T47D (cell line): Measurements from ENCODE around the gene ZNF618.

Experiments used
- DNase-seq, 2 experiments: peaks; one replicate each; pipeline versions ENCODE4 v3.0.0 to v3.0.0-alpha.2; 2011 to 2012; ENCODE audit warnings: low read depth in 1 of 2, low spot score in 1 of 2
- JUND ChIP-seq: IDR thresholded peaks from 2 replicates; pipeline ENCODE4 v1.6.1; 2012; ENCODE audit warnings: low read depth
- in situ Hi-C: cut with HindIII; loops from 2 replicates; pipeline ENCODE4 v1.10.0; 2016; ENCODE audit warnings: low sequenced_read_pairs, low pct_unique_long_range_greater_than_20kb

Gene ZNF618

DNA sequence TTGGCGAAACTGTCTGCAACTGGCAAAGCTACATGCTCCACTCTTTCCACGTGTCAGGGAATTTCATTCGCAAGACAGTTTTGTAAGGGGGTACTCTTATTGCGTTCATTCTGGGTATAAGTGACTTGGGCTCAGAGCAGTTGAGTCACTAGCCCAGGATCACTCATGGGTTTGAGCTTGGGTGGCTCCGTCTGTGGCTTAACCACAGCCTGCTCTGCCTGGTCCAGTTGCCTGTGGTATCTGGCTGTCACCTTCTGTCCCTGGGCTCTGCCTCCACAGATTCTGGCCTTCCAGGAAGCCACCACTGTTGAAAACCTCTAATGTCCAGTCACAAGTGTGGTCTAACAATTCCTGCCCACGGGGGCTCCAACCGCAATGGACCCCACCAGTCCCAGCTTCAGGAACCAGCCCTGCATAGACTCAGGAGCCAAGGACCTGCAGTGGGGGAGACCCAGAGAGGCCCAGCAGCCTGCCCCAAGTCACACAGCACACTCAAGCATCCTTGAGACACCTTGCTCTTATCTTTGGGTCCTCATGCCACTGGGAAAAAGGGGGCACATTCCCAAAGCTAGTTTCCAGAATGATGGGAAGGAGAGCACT, 212.6 kb downstream of the ZNF618 start:
- in situ Hi-C loops = no loop called here
- no peak for DNase-seq

DNA sequence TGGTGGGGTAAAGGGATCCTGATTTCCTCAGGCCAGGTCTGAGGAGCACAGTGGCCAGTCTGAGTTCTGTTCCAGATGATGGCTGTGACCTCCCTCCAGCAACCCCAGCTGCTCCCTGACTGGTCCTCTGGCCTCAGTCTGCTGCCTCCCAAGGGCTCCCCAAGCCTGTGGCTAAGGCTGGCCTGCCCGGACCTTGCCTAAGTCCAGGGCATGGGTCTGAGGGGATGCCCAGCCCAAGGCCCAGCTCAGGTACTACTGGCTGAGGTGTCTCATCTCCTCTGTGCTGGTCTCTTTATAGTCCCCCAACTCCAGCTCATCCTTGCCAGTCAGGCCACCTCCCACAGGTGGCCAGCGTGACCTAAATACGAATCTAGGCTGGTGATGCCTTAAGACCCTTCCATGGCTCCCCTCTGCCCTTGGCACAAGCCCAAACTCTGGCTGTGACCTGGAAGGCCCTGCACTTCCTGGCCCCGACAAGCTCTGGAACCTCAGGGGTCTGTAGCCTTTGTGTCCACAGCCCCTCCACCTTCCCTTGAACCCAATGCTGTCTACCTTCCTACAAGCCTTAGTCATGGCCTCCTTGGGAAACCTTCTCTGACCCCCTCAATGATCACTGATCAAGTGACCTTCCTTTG, 213.2 kb downstream of the ZNF618 start:
- in situ Hi-C loops = no loop called here
- no peak for TF ChIP-seq JUND
- DNase-seq = no peak

More for the DNA sequence above, 212.6 kb downstream of the ZNF618 start:
- TF ChIP-seq JUND = no peak

DNA sequence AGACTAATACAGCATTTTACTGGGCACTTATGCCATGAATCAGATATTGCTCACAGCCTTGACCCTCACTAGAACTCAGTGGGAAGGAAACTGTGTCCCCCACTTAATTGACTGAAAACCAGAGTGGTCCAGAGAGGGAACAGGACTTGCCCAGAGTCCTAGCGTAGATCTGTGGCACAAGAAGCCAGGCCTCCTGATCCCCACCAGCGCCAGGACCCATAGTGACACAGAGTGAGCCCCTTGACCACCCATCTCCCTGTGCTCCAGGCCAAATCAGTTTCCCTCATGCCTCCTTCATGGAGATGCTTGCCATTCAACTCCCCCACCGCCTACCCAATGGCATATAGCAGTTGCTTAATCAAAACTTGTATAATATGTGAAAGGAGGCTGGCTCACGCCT, 214.7 kb downstream of the ZNF618 start:
- in situ Hi-C loops = no loop called here
- no peak for DNase-seq
- no peak for TF ChIP-seq JUND

DNA sequence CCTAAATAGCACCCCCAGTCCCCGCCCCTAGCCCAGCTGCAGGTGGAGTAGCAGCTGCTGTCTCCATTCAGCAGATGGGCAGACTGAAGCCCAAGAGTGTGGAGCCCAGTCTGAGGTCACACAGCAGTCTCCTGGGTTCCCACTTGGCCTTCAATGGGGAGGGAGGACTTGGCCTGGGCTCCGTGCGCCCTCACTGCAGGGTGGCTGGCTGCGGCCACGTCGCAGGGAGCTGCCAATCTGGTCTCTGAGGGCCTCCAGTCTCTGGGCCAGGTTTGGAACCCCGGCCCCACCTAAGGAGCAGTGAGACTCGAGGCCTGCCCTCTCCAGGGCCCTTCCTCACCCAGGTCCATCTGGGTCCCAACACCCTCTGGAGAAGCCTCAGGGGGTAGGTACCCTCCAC, 215.6 kb downstream of the ZNF618 start:
- no peak for TF ChIP-seq JUND
- no peak for DNase-seq
- in situ Hi-C loops = no loop called here

DNA sequence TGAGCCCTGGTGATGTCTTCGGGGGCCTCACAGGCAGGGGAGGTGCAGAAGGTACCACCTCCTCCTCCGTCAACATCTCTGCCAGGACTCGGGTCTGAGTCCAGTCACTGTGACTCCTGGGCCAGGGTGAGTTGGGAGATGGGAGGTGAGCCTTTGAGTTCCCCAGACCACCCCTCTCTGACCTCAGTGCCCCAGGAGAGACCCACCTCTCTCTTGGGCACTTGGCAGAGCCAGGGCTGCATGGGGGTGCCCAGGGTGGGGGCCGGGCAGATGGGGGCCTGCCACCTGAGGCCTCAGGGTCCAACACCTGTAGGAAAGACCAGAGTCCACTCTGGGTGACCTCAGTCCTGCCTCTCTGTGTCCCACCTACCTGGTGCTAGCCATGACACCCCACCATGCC, 216.2 kb downstream of the ZNF618 start:
- in situ Hi-C loops = no loop called here
- no peak for TF ChIP-seq JUND
- DNase-seq = no peak

DNA sequence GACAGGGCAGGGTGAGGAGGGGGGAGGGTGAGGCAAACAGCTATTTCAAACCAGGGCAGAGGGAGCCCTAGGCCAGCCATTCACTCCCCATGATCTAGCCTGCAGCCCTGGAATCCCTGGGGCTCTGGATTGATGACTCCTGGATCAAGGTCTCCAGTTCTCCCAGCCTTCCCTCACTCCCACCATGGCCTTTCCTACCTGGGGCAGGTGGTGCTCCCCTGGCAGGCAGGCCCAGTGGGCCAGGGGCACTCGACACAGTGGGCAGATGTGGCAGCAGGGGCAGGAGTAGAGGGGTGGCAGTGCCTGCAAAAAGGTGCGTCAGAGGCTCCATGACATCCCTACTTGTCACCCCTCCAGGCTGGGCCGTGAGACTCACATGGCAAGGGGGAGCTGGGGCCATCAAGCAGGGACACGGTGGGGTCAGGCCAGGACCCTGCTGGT, 216.9 kb downstream of the ZNF618 start:
- in situ Hi-C loops = no loop called here
- no peak for DNase-seq
- TF ChIP-seq JUND = no peak

DNA sequence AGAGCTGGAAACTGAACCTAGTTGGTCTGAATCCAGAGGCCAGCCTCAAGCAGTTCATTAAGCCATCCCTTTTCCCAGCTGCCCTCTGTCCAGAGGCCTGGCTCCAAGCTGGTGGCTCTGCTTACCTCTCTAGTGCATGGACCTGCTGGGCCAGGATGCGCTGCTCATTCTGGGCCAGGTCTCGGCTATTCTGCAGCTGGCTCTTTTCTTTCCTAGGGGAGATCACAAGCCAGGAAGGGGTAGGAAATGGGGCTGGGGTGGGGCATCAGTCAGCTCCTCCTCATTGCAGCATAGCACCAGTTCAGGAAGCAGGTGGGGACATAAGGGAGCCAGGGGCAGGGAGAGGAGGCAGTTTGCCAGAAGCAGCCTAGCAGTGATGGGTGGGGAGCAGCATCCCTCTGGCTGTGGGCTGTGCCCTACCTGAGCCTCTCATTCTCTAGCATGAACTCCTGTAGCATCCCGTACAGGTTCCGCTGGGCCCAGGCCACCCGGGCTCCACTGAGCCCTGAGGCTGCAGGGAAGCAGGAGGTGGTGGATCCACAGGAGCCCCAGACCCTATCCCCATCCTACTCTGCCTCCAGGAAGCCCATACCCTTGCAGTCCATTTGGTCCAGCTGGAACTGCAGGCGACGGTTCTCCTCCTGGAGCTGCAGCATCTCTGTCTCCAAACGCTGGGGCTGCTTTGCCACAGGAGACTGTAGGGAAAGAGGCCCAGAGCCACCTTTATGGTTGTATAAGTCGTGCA, 217.8 kb downstream of the ZNF618 start:
- no peak for TF ChIP-seq JUND
- no peak for DNase-seq
- in situ Hi-C loops = no loop called here

DNA sequence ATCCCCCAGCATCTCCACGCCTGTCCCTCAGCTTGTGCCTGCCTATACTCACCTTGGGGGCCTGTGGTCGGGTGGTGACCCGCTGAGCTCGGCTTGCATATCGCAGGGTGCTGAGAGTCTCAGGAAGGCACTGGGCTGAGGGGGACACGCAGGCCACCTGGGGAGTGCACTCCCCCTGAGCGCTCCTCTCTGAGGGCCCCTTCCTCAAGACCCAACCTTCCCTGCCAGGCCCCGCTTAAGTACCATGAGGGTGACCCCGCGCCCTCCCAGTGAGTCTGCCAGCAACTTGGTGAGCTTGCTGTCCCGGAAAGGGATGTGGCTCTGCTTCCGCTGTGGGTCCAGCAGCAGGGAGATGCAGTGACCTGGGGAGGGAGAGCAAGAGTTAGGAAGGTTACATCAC, 218.9 kb downstream of the ZNF618 start:
- in situ Hi-C loops = no loop called here
- DNase-seq = no peak
- TF ChIP-seq JUND = no peak

DNA sequence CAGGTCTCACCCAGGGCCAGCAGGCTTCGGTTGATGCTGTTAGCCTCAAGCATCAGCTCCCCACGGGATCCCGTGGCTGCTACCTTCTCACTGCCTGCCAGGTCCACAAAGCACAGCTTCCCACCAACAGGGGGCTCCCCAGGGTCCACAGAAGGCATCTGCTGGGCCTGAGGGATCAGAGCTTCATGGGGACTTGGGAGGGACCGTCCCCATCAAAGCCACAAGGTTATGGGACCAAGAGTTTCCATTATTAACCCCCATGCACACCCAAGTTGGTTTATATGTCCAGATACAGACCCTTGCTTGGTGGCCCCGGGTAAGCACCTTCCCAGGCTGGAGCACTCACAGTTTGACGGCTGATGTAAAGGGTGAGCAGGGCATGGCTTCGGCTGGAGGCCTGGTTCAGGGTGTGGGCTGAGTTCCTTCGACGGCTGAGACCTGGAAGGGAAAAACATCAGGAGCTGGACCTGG, 220.0 kb downstream of the ZNF618 start:
- no peak for DNase-seq
- in situ Hi-C loops = no loop called here
- TF ChIP-seq JUND = no peak

DNA sequence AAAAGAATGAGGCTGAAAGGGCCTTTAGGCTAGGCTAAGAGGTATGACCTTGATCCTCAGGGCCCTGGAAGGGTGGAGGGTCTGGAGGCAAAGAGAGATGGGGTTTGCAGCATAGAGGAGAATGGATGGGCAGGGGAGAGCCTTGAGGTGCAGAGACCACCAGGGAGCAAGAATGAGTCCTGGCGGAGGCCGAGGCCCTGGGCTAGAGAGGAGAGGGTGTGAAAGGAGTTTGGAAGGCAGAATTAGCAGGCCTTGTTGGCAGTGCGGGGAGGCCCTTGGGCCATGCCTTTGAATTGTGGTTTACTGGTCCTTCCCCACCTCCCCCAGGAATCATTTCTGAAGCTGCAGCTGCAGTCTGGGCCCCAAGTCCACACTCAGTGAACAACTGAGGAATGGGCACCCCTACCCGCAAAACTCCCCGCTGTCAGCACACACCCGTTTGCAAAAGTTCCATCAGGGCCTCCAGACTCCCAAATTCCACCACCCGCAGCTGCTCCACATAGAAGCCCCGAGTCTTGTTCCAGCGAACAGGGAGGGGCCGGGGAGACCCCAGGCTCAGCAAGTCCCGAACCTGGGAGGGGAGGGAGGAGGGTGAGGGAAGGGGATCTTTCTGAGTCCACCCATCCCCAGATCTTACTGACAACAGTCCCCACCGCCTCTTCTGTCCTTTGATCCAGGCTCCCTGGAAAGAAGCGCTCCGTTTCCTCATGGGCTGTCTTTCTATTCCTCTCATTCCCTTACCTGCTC, 220.9 kb downstream of the ZNF618 start:
- in situ Hi-C loops = no loop called here
- DNase-seq = no peak
- no peak for TF ChIP-seq JUND

DNA sequence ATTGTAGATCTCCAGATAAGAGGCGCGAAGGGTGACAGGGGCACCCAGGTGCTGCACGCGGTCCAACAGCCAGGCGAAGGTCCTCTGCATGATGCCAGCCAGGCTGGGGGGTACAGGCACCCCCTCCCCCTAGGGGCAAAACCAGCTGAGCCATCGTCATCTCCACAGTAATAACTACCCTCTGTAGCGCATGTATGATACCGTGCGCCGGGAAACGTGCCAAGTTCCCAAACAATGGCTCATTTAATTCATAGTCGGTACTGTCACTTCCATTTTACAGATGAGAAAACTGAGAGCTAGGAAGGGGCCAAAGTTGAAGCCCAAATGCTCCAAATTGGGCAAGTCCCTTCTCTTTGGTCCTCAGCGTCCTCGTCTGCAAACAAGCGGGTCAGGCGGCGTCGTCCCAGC, 221.5 kb downstream of the ZNF618 start:
- no peak for DNase-seq
- in situ Hi-C loops = no loop called here
- no peak for TF ChIP-seq JUND

DNA sequence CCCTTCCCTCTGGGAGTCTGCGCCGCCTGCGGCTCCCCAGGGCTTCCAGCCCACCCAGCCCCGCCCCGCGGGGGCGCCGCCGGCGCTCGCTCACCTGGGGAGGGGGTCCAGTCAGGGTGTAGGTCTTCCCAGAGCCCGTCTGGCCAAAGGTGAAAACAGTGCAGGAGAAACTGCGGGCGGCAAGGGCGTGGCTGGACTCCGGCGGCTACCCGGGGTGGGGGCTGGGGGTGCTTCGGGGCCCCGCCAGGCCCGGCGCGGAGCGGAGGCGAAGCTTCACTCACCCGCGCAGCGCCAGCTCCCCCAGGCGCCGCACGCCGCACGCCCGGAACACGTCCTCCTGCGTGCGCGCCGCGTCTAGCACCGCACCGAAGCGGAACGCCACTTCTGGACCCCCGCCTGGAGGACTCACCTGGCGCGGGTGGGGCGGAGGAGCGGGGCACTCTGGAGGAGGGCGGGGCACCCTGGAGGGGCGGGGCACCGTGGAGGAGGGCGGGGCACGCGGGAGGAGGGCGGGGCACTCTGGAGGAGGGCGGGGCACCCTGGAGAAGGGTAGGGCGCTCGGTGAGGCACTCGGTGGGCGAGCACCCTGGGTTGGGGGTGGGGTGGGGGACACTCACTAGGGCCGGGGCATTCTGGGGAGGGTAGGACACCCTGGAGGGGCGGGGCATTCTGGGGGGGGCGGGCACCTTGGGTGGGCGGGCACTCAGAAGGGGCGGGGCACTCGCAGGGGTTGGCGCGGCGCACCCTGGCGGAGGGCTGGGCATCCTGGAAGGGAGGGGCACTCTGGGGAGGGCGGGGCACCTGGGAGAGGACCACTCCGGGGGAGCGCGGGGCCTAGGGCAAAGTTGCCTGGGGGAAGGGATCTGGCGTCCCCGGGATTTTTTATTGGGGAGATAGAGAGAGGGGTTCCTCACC, 222.2 kb downstream of the ZNF618 start:
- DNase-seq = peak; percentile 77 to 88
- TF ChIP-seq JUND = no peak
- in situ Hi-C loops = no loop called here
